IMR-90 (cell line): Measurements from ENCODE around the gene WRAP73. TPM values are rescaled to one million over a fixed set of nuclear protein-coding genes. Genes with fewer than 3 reads are reported as not detected.
A peak's percentile ranks its signal among the peaks of the same experiment; 100 is the strongest.

ENCODE experiments used
- ATAC-seq: fragments of 200-7000 bp; cut with Tn5 transposase; 2 replicates; pipeline ENCODE4 v1.9.1; 2020; ENCODE audit warnings: low read depth, mild to moderate bottlenecking, moderate library complexity
- BruUV-seq: library from RNA; stranded (reverse); fragments of 400-500 nt; replicated peaks from 2 replicates; lab custom pipeline; 2021; lab: Mats Ljungman, UMichigan
- CTCF ChIA-PET: fragments of 300-600 bp; formaldehyde crosslinking; extraction: SDS; loops from one replicate; lab custom pipeline; 2021; ENCODE audit warnings: antibody characterized with exemption; lab: Yijun Ruan, JAX
- POLR2A ChIA-PET: fragments of 300-600 bp; sonication (Branson Sonifier 250); formaldehyde crosslinking; loops from one replicate; lab custom pipeline; 2022; ENCODE audit warnings: antibody characterized with exemption; ENCODE audit not compliant: unreplicated experiment; lab: Charles Lee
- DNase-seq: peaks from one replicate; pipeline ENCODE4 v3.0.0; 2013
- H2AFZ ChIP-seq: replicated peaks from 2 replicates; pipeline ENCODE3; 2013; ENCODE audit warnings: low read length, mild to moderate bottlenecking; ENCODE audit not compliant: poor library complexity
- H2AK5ac ChIP-seq: 2 replicates; pipeline ENCODE4 v1.6.1; 2013; ENCODE audit warnings: low read depth, low read length, inconsistent platforms
- H2AK9ac ChIP-seq: replicated peaks from 2 replicates; pipeline ENCODE3; 2013; ENCODE audit warnings: mild to moderate bottlenecking, low read depth, low read length, moderate library complexity; ENCODE audit not compliant: poor library complexity
- H2BK120ac ChIP-seq: 2 replicates; pipeline ENCODE4 v1.6.1; 2013; ENCODE audit warnings: low read depth, low read length, inconsistent platforms
- H2BK15ac ChIP-seq: 3 replicates; pipeline ENCODE4 v1.6.1; 2013; ENCODE audit warnings: low read depth, low read length, inconsistent platforms
- H2BK20ac ChIP-seq: 2 replicates; pipeline ENCODE4 v1.6.1; 2013; ENCODE audit warnings: low read depth, mild to moderate bottlenecking, inconsistent platforms, low read length, moderate library complexity
- H2BK5ac ChIP-seq: 2 replicates; pipeline ENCODE4 v1.6.1; 2013; ENCODE audit warnings: mild to moderate bottlenecking, low read depth, low read length, inconsistent platforms; ENCODE audit not compliant: poor library complexity, severe bottlenecking
- H3K14ac ChIP-seq: replicated peaks from 2 replicates; pipeline ENCODE4 v1.6.1; 2013; ENCODE audit warnings: low read depth, low read length, inconsistent platforms
- H3K18ac ChIP-seq: 2 replicates; pipeline ENCODE4 v1.6.1; 2013; ENCODE audit warnings: low read depth, low read length, control low read depth
- H3K23ac ChIP-seq: 2 replicates; pipeline ENCODE4 v1.6.1; 2013; ENCODE audit warnings: low read depth, low read length, inconsistent platforms
- H3K27ac ChIP-seq: 2 replicates; pipeline ENCODE4 v1.5.1; 2013; ENCODE audit warnings: mild to moderate bottlenecking, control low read depth, low read length; ENCODE audit not compliant: insufficient read depth
- H3K27me3 ChIP-seq: 2 replicates; pipeline ENCODE4 v1.6.1; 2013; ENCODE audit warnings: low read length; ENCODE audit not compliant: control insufficient read depth, insufficient read depth
- H3K36me3 ChIP-seq: 2 replicates; pipeline ENCODE4 v1.6.1; 2013; ENCODE audit warnings: low read length, mixed read lengths; ENCODE audit not compliant: control insufficient read depth, insufficient read depth
- H3K4ac ChIP-seq: 2 replicates; pipeline ENCODE4 v1.6.1; 2013; ENCODE audit warnings: low read depth, low read length, inconsistent platforms
- H3K4me1 ChIP-seq: 2 replicates; pipeline ENCODE4 v1.6.1; 2013; ENCODE audit warnings: low read length, mixed read lengths; ENCODE audit not compliant: control insufficient read depth, insufficient read depth
- H3K4me2 ChIP-seq: 2 replicates; pipeline ENCODE4 v1.6.1; 2013; ENCODE audit warnings: low read depth, mild to moderate bottlenecking, control low read depth, low read length, moderate library complexity
- H3K4me3 ChIP-seq: 2 replicates; pipeline ENCODE4 v1.5.1; 2013; ENCODE audit warnings: low read depth, mild to moderate bottlenecking, control low read depth, low read length, moderate library complexity; ENCODE audit not compliant: insufficient read depth
- H3K56ac ChIP-seq: 2 replicates; pipeline ENCODE4 v1.6.1; 2013; ENCODE audit warnings: low read length, inconsistent platforms; ENCODE audit not compliant: insufficient read depth; ENCODE audit errors: extremely low read depth
- H3K79me1 ChIP-seq, 2 experiments: 2 replicates each; pipeline ENCODE4 v1.6.1; 2013; ENCODE audit warnings: low read length in 2 of 2, inconsistent platforms in 1 of 2, low read depth in 1 of 2
- H3K9ac ChIP-seq: 2 replicates; pipeline ENCODE4 v1.6.1; 2013; ENCODE audit warnings: low read depth, low read length, control low read depth
- H3K9me1 ChIP-seq: 2 replicates; pipeline ENCODE4 v1.6.1; 2013; ENCODE audit warnings: low read length, inconsistent platforms; ENCODE audit not compliant: insufficient read depth
- H3K9me3 ChIP-seq: 2 replicates; pipeline ENCODE4 v1.6.1; 2013; ENCODE audit warnings: low read length; ENCODE audit not compliant: control insufficient read depth, insufficient read depth
- H4K20me1 ChIP-seq: 2 replicates; pipeline ENCODE4 v1.6.1; 2013; ENCODE audit warnings: low read length, inconsistent platforms; ENCODE audit not compliant: insufficient read depth
- H4K5ac ChIP-seq: 2 replicates; pipeline ENCODE4 v1.6.1; 2013; ENCODE audit warnings: mild to moderate bottlenecking, low read depth, low read length, control low read depth
- H4K8ac ChIP-seq, 2 experiments: 2 replicates each; pipeline ENCODE4 v1.6.1; 2013; ENCODE audit warnings: low read depth in 2 of 2, low read length in 2 of 2, control low read depth in 1 of 2, inconsistent platforms in 1 of 2
- H4K91ac ChIP-seq: 2 replicates; pipeline ENCODE4 v1.6.1; 2013; ENCODE audit warnings: low read depth, low read length, inconsistent platforms; ENCODE audit not compliant: insufficient read depth
- MAFK ChIP-seq: IDR thresholded peaks from 2 replicates; pipeline ENCODE4 v1.6.1; 2012; ENCODE audit warnings: low read depth, low read length, improper control_type of control experiment
- MAZ ChIP-seq: IDR thresholded peaks from 2 replicates; pipeline ENCODE4 v1.6.1; 2012; ENCODE audit warnings: low read depth, mild to moderate bottlenecking, low read length, improper control_type of control experiment, moderate library complexity, borderline replicate concordance
- MXI1 ChIP-seq: IDR thresholded peaks from 2 replicates; pipeline ENCODE4 v1.6.1; 2012; ENCODE audit warnings: low read depth, mild to moderate bottlenecking, low read length, moderate library complexity, borderline replicate concordance
- RAD21 ChIP-seq: IDR thresholded peaks from 2 replicates; pipeline ENCODE4 v1.6.1; 2012; ENCODE audit warnings: low read length, improper control_type of control experiment
- RCOR1 ChIP-seq: IDR thresholded peaks from 2 replicates; pipeline ENCODE4 v1.6.1; 2012; ENCODE audit warnings: mild to moderate bottlenecking, low read length, improper control_type of control experiment; ENCODE audit not compliant: insufficient replicate concordance
- WGBS, 2 experiments: methylation state at CpG; one replicate each; pipeline versions ENCODE4 v1.1.5 to v1.1.7; 2013; ENCODE audit warnings: missing lambda C conversion rate in 2 of 2; ENCODE audit not compliant: insufficient read length in 1 of 2; ENCODE audit errors: extremely low coverage in 2 of 2; 5-methylcytosine and 5-hydroxymethylcytosine counted together
- dilution Hi-C: fragments of 300-500 bp; cut with HindIII; formaldehyde crosslinking; loops from one replicate; pipeline ENCODE4 v1.14.3; 2018; ENCODE audit warnings: low sequenced_read_pairs; ENCODE audit not compliant: unreplicated experiment
- in situ Hi-C: fragments of 300-500 bp; cut with MboI; formaldehyde crosslinking; loops from 3 replicates; pipeline ENCODE4 v1.14.3; 2019; ENCODE audit warnings: low sequenced_read_pairs, inconsistent platforms, mixed read lengths
- intact Hi-C: fragments of 100-400 bp; cut with micrococcal nuclease; formaldehyde crosslinking; loops from 2 replicates; pipeline ENCODE4 v1.10.0; 2022
- polyA plus RNA-seq, 3 experiments: library from polyadenylated mRNA; depleted of rRNA; stranded (reverse); fragments of >200 nt; gene quantifications; 2 replicates each; pipeline ENCODE4 v1.2.3, GENCODE V29; 2012; ENCODE audit warnings: low replicate concordance in 1 of 3
- total RNA-seq: library from RNA; depleted of rRNA; stranded (reverse); fragments of >200 nt; gene quantifications from 2 replicates; pipeline ENCODE4 v1.2.3, GENCODE V29; 2012

The WRAP73 gene
- total and polyA plus RNA-seq, 2 of the 4 experiments (the other 2 are of a cell fraction): 10.8 to 23.6 TPM

GRCh38 chr1:3651026-3651929 lies 1.4 kb upstream of the WRAP73 start (continued):
- TF ChIP-seq RCOR1: no peak

GRCh38 chr1:3650248-3651025 lies 534 bp upstream of the WRAP73 start:
- no peak overlapping the region for H3K4me3 ChIP-seq
- POLR2A ChIA-PET: no interaction called here
- peak overlapping the region; percentile 23 for H2AFZ ChIP-seq
- ATAC-seq: no peak
- DNase-seq: no peak
- TF ChIP-seq RAD21: no peak
- TF ChIP-seq MXI1: no peak
- TF ChIP-seq MAZ: no peak
- no peak for TF ChIP-seq MAFK
- no peak overlapping the region for H4K5ac ChIP-seq
- H2BK5ac ChIP-seq: no peak overlapping the region
- no peak overlapping the region for H2BK15ac ChIP-seq
- no peaks in the 10 kb centered on the region for H3K9me3 ChIP-seq
- H3K36me3 ChIP-seq: peaks cover 13% of the 10 kb centered on the region; the same call in 1 of the 2 replicates
- no peak overlapping the region; the same call in 1 of the 2 replicates for H3K56ac ChIP-seq
- no peak overlapping the region for H3K18ac ChIP-seq
- H3K79me1 ChIP-seq: peaks cover 4 to 10% of the 10 kb centered on the region in 2 experiments
- H4K20me1 ChIP-seq: no peaks in the 10 kb centered on the region; the same call in 1 of the 2 replicates
- no peak overlapping the region for H4K8ac ChIP-seq
- peaks cover 50% of the 10 kb centered on the region for H3K27me3 ChIP-seq
- no peaks in the 10 kb centered on the region; the same call in 1 of the 2 replicates for H3K4me1 ChIP-seq
- H3K4me2 ChIP-seq: peak overlapping the region; percentile 66; the same call in 1 of the 2 replicates
- 12% methylated on average over 13 of the region's 50 CpGs; no CpG with 5 or more reads in 1 of the 2 experiments for WGBS, 2 experiments
- H3K4ac ChIP-seq: no peak overlapping the region
- no peak overlapping the region for H2BK20ac ChIP-seq
- H4K91ac ChIP-seq: no peak overlapping the region
- H3K9ac ChIP-seq: no peak overlapping the region
- H3K14ac ChIP-seq: no peak overlapping the region
- in situ Hi-C loops: no loop called here
- CTCF ChIA-PET: interaction anchor here (1.0 kb wide), 1 partner anchor 78 kb away, joined by 3 read pairs; no protein-coding TSS in a partner anchor
- dilution Hi-C loops: no loop called here
- BruUV-seq: no TSS peak
- no peak overlapping the region for H2BK120ac ChIP-seq
- no peak overlapping the region for H2AK9ac ChIP-seq
- no peak overlapping the region for H3K23ac ChIP-seq
- no peak overlapping the region for H3K27ac ChIP-seq
- H3K9me1 ChIP-seq: no peaks in the 10 kb centered on the region
- intact Hi-C loops: no loop called here
- H2AK5ac ChIP-seq: no peak overlapping the region
